HG03159 (cell line): ENCODE measurements around the gene SRCIN1.
"Not testable (repeated sequence)": the region's sequence is repeated elsewhere in the genome, so short reads cannot be mapped to it uniquely, and the experiment has no call there.

Source experiments
- ATAC-seq: cut with Tn5 transposase; IDR thresholded peaks from one replicate; pipeline ENCODE4 v1.9.1; 2021; ENCODE audit warnings: mild to moderate bottlenecking, moderate library complexity; ENCODE audit not compliant: unreplicated experiment

The SRCIN1 gene

GRCh38 chr17:38485681-38486298 is 120.0 kb downstream of the SRCIN1 start:
- not testable (repeated sequence) for ATAC-seq

- no peak for ATAC-seq
Observed at GRCh38 chr17:38485146-38485468, 120.6 kb downstream of the SRCIN1 start.

GRCh38 chr17:38484242-38485145 is 121.3 kb downstream of the SRCIN1 start:
- ATAC-seq = not testable (repeated sequence)

- ATAC-seq = not testable (repeated sequence)
Observed at GRCh38 chr17:38482700-38483043, 123.1 kb downstream of the SRCIN1 start.

GRCh38 chr17:38482039-38482699 is 123.6 kb downstream of the SRCIN1 start:
- ATAC-seq = not testable (repeated sequence)
